ENCODE results near the gene CALHM6.

Gene CALHM6

DNA sequence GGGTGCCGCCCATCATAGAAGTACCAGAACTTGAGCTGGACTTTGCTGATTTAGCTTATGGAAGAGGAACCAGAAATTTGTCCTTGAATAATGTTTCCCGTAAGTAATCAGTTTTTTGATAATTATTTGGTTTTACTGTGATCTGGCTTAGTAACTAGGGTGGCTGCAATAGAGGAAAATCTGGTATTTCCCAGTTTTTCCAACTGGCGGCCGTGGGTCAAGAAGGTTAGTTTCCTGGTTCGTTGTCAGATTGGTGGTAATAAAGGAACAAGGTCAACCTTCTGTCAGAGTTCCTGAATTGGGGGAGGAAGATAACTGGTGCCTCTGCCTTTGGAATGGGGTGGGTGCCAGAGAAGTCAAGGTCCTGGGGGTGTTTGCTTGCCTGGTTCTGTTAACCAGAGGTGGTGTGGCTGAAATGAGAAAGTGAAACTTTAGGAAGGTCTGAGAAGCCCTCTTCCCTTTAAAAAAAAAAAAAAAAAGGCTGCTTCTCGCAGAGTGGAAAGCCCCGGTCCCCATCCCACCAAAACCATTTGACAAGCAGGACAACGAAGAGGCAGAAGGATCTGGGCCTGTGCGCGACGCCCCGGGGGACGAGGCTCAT, at the start of gene CALHM6:
Gene CALHM6, plus strand, starts transcription at position 45 of the 601 bp plus-strand sequence. Its CDS starts 555 bp downstream, at position 600.
- Histone ChIP-seq H3K9ac (ENCODE audit: low read length) (peak within 1 kb of the TSS; percentile 42), H3K36me3 (ENCODE audit: control insufficient read depth, low read depth, low read length) (no peaks in the 10 kb centered on the region), H3K9me3 (ENCODE audit: control insufficient read depth, low read depth, low read length) (no peaks in the 10 kb centered on the region), H3K4me1 (ENCODE audit: control insufficient read depth, low read depth, low read length) (peaks cover 13% of the 10 kb centered on the region), H3K4me3 (ENCODE audit: low read length) (peak within 1 kb of the TSS; percentile 60), H3K27me3 (ENCODE audit: control insufficient read depth, insufficient read depth, low read length) (peaks cover 48% of the 10 kb centered on the region), H3K27ac (ENCODE audit: low read length) (no peak within 1 kb of the TSS)

DNA sequence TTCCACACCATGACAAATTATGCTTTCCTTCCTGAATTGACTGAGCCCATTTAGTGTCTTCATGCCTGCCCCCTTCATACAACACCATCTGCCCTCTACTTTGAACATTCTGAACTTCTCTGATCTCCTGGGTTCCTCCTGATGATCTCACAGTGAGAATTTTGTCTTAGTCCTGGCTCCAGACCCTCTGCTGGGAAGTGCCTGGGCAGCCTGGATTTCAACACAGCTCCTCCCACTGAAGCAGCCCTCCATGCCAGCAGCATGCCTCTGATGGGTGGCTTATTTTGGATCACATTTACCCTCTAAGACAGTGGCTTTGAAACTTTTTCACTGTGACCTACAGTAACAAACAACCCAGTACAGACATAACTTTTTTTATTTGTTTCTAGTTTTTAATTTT, 48.9 kb upstream of the CALHM6 start:
- Histone ChIP-seq H3K27ac (ENCODE audit: low read length) (no peak overlapping the region), H3K9ac (ENCODE audit: low read length) (no peak overlapping the region), H3K4me3 (ENCODE audit: low read length) (no peak overlapping the region), H3K4me1 (ENCODE audit: control insufficient read depth, low read depth, low read length) (peaks cover 11% of the 10 kb centered on the region), H3K9me3 (ENCODE audit: control insufficient read depth, low read depth, low read length) (no peaks in the 10 kb centered on the region), H3K27me3 (ENCODE audit: control insufficient read depth, insufficient read depth, low read length) (no peaks in the 10 kb centered on the region), H3K36me3 (ENCODE audit: control insufficient read depth, low read depth, low read length) (no peaks in the 10 kb centered on the region)

DNA sequence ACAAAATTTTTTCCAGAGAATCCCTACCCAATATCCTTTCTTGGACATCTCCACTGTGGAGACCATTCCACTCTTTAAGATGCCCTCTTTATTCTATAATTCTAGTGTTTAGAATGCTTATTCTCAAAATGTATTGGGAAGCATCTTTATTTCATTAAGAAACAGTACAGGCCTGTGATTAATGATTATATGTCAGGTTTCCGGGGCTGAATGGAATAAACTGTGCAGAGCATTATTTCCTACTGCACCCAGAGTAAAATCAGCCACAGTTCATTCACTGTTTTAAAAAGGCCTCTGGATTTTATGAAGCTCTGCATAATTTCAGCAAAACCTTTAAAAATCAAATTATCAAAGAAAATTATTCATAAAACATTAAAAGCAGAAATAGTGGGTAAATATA, 47.8 kb upstream of the CALHM6 start:
- Histone ChIP-seq H3K27ac (ENCODE audit: low read length) (no peak overlapping the region), H3K9me3 (ENCODE audit: control insufficient read depth, low read depth, low read length) (no peaks in the 10 kb centered on the region), H3K4me1 (ENCODE audit: control insufficient read depth, low read depth, low read length) (peaks cover 11% of the 10 kb centered on the region), H3K4me3 (ENCODE audit: low read length) (no peak overlapping the region), H3K27me3 (ENCODE audit: control insufficient read depth, insufficient read depth, low read length) (no peaks in the 10 kb centered on the region), H3K36me3 (ENCODE audit: control insufficient read depth, low read depth, low read length) (no peaks in the 10 kb centered on the region), H3K9ac (ENCODE audit: low read length) (no peak overlapping the region)

DNA sequence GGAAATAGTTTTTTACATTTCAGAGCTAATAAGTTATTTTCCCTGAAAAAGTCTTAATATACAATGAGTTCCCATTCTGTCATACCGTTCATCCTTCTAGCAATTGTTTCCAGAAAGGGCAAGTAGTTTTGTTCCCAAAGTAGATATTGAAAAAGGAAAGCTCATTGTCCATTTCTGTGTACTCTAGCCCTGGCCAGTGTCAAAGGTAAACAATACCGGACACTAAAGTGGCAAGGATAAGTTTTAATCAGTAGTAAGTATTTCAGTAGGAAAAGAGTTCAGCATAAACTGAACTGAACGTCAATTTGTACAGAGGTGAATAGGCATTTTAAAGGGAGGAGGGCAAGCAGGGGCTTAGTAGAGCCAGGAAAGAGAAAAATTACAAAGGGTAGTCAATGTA, 43.5 kb upstream of the CALHM6 start:
- no peaks in the 10 kb centered on the region for H3K27me3 ChIP-seq (ENCODE audit: control insufficient read depth, insufficient read depth, low read length)
- peaks cover 6% of the 10 kb centered on the region for H3K4me1 ChIP-seq (ENCODE audit: control insufficient read depth, low read depth, low read length)
- H3K27ac ChIP-seq (ENCODE audit: low read length): no peak overlapping the region
- H3K9me3 ChIP-seq (ENCODE audit: control insufficient read depth, low read depth, low read length): no peaks in the 10 kb centered on the region
- H3K4me3 ChIP-seq (ENCODE audit: low read length): no peak overlapping the region
- H3K36me3 ChIP-seq (ENCODE audit: control insufficient read depth, low read depth, low read length): no peaks in the 10 kb centered on the region
- H3K9ac ChIP-seq (ENCODE audit: low read length): no peak overlapping the region

DNA sequence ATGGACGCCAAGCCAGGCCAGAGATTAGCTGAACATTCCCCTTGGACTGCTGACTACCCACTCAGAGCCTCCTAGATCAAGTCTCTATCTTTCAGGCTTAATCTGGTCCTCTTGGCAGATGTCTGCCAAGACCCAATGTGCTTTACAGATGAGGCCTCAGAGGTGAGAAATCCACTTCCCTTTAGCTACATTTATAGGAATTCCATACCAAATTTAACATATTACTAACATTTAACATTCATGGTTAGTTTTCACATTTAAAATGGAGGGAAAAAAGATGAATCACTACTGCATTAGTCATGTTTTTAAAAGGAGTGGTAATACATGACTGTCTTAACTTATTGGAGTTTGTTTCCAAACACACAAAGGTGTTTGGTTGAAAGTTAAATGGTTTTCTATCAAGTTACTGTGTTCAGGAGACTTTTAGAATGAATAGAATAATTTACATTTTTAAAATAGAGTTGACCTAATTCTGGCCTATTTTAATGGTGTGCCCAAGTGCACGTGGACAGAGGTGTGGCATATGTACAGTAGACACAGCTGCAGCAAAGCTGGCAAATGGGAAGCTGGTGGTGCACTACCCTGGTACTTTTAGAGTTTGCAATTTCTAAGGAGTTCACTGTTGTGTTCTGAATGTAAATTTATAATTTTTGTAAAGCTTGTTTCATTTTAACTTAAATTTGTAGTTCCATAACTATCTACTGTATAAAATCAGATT, 41.9 kb upstream of the CALHM6 start:
- H3K27me3 ChIP-seq (ENCODE audit: control insufficient read depth, insufficient read depth, low read length): no peaks in the 10 kb centered on the region
- H3K9ac ChIP-seq (ENCODE audit: low read length): no peak overlapping the region
- H3K27ac ChIP-seq (ENCODE audit: low read length): no peak overlapping the region
- H3K36me3 ChIP-seq (ENCODE audit: control insufficient read depth, low read depth, low read length): no peaks in the 10 kb centered on the region
- peaks cover 6% of the 10 kb centered on the region for H3K4me1 ChIP-seq (ENCODE audit: control insufficient read depth, low read depth, low read length)
- H3K9me3 ChIP-seq (ENCODE audit: control insufficient read depth, low read depth, low read length): no peaks in the 10 kb centered on the region
- no peak overlapping the region for H3K4me3 ChIP-seq (ENCODE audit: low read length)

DNA sequence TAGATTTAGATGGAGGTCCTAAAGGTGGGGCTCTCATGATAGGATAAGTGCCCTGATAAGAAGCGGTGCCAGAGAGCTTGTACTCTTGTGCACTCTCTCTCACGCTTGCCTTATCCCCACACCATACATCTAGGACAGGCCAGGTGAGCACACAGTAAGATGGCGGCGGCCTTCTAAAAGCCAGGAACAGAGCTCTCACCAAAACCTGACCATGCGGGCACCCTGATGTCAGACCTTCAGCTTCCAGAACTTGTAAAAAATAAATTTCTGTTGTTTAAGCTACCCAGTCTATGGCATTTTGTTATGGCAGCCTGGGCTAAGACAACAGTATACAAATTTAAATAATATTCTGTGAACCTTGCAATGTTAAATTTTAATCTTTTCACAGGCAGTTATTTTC, 40.8 kb upstream of the CALHM6 start:
- H3K27ac ChIP-seq (ENCODE audit: low read length): no peak overlapping the region
- no peak overlapping the region for H3K9ac ChIP-seq (ENCODE audit: low read length)
- no peaks in the 10 kb centered on the region for H3K36me3 ChIP-seq (ENCODE audit: control insufficient read depth, low read depth, low read length)

DNA sequence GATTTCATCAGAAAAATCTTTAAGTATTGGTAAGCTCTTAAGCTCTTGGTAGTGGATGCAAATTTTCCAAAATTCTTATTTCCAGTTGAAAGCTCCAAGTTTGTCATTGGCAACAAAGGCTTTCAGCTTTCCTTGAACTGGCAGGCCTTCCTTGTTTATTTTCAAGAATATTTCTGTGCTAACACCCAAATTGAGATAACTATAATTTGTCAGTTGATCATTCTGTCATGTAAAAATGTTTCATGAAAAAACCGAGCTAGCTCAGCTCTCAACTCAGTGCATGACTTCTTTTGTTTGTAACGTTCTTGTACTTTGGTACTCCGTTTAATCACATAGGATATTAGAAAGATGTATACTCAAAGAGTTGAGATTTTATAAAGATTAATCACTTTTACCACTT, 38.9 kb upstream of the CALHM6 start:
- Histone ChIP-seq H3K4me3 (ENCODE audit: low read length) (no peak overlapping the region), H3K27me3 (ENCODE audit: control insufficient read depth, insufficient read depth, low read length) (no peaks in the 10 kb centered on the region), H3K9me3 (ENCODE audit: control insufficient read depth, low read depth, low read length) (no peaks in the 10 kb centered on the region), H3K27ac (ENCODE audit: low read length) (no peak overlapping the region), H3K36me3 (ENCODE audit: control insufficient read depth, low read depth, low read length) (peaks cover 6% of the 10 kb centered on the region), H3K9ac (ENCODE audit: low read length) (no peak overlapping the region), H3K4me1 (ENCODE audit: control insufficient read depth, low read depth, low read length) (peaks cover 6% of the 10 kb centered on the region)

More for the DNA sequence above, 40.8 kb upstream of the CALHM6 start:
- peaks cover 13% of the 10 kb centered on the region for H3K4me1 ChIP-seq (ENCODE audit: control insufficient read depth, low read depth, low read length)
- no peaks in the 10 kb centered on the region for H3K9me3 ChIP-seq (ENCODE audit: control insufficient read depth, low read depth, low read length)
- H3K27me3 ChIP-seq (ENCODE audit: control insufficient read depth, insufficient read depth, low read length): no peaks in the 10 kb centered on the region
- H3K4me3 ChIP-seq (ENCODE audit: low read length): no peak overlapping the region

DNA sequence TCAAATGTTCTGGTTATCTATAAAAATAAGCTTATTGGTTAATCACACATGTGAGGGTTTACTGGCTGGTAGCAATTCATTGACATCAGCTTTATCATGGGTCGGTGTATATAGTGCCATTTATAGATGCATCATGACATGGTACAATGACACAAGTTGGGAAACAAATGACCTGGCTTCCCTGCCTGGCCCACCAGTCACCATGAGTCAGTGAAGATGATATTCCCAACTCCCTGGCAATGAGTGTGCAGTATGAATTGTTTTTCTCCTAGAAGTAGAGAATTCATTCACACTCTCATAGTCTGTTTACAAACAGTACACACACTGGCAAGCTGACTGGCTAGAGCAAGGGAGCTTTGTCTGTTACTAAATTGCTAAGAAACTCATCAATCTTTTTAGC, 37.2 kb upstream of the CALHM6 start:
- no peaks in the 10 kb centered on the region for H3K27me3 ChIP-seq (ENCODE audit: control insufficient read depth, insufficient read depth, low read length)
- H3K9ac ChIP-seq (ENCODE audit: low read length): no peak overlapping the region
- no peaks in the 10 kb centered on the region for H3K9me3 ChIP-seq (ENCODE audit: control insufficient read depth, low read depth, low read length)
- no peak overlapping the region for H3K27ac ChIP-seq (ENCODE audit: low read length)
- H3K36me3 ChIP-seq (ENCODE audit: control insufficient read depth, low read depth, low read length): peaks cover 6% of the 10 kb centered on the region
- H3K4me1 ChIP-seq (ENCODE audit: control insufficient read depth, low read depth, low read length): peaks cover 6% of the 10 kb centered on the region
- H3K4me3 ChIP-seq (ENCODE audit: low read length): no peak overlapping the region

DNA sequence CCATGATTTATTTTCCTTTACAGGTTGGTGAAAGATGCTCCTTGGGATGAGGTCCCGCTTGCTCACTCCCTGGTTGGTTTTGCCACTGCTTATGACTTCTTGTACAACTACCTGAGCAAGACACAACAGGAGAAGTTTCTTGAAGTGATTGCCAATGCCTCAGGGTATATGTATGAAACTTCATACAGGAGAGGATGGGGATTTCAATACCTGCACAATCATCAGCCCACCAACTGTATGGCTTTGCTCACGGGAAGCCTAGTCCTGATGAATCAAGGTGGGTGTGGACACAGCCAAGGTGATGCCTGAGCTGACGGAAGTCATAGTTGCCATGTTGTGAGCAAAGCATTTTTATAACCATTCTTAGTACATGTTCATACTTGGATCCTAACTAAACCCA, 34.6 kb upstream of the CALHM6 start:
- Histone ChIP-seq H3K27ac (ENCODE audit: low read length) (no peak overlapping the region), H3K9ac (ENCODE audit: low read length) (no peak overlapping the region), H3K4me3 (ENCODE audit: low read length) (no peak overlapping the region), H3K36me3 (ENCODE audit: control insufficient read depth, low read depth, low read length) (peaks cover 6% of the 10 kb centered on the region), H3K9me3 (ENCODE audit: control insufficient read depth, low read depth, low read length) (no peaks in the 10 kb centered on the region), H3K4me1 (ENCODE audit: control insufficient read depth, low read depth, low read length) (peaks cover 14% of the 10 kb centered on the region), H3K27me3 (ENCODE audit: control insufficient read depth, insufficient read depth, low read length) (no peaks in the 10 kb centered on the region)

DNA sequence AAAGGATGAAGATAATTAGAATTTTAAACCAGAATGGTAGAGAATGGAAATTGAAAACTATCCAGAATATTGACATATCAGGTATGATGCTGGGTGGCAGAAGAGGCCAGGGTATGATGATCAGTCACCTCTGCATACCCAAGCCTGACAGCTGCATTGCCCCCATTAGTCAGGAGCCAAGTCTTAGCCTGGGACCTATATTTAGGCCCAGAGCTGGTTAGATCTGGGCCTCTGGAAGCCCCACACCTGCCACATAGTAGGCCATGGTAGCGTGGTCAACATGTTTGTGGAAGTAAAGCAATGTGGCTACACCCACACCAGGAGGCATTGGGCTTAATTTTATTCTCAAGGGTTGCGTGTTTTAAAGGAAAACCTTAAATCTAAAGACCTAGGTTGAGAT, 32.1 kb upstream of the CALHM6 start:
- H3K9ac ChIP-seq (ENCODE audit: low read length): no peak overlapping the region

DNA sequence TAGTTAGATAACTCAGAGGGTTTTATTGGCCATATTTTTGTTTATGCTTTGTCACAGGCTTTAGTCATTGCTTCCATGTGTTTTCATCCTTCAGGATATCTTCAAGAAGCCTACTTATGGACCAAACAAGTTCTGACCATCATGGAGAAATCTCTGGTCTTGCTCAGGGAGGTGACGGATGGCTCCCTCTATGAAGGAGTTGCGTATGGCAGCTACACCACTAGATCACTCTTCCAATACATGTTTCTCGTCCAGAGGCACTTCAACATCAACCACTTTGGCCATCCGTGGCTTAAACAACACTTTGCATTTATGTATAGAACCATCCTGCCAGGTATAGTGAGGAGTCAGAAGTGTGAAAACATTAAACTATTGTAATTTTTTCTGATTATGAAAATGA, 30.3 kb upstream of the CALHM6 start:
- no peak overlapping the region for H3K4me3 ChIP-seq (ENCODE audit: low read length)
- peaks cover 27% of the 10 kb centered on the region for H3K4me1 ChIP-seq (ENCODE audit: control insufficient read depth, low read depth, low read length)
- no peaks in the 10 kb centered on the region for H3K27me3 ChIP-seq (ENCODE audit: control insufficient read depth, insufficient read depth, low read length)
- no peaks in the 10 kb centered on the region for H3K9me3 ChIP-seq (ENCODE audit: control insufficient read depth, low read depth, low read length)
- peaks cover 12% of the 10 kb centered on the region for H3K36me3 ChIP-seq (ENCODE audit: control insufficient read depth, low read depth, low read length)
- H3K27ac ChIP-seq (ENCODE audit: low read length): no peak overlapping the region
- H3K9ac ChIP-seq (ENCODE audit: low read length): no peak overlapping the region

More for the DNA sequence above, 32.1 kb upstream of the CALHM6 start:
- H3K4me1 ChIP-seq (ENCODE audit: control insufficient read depth, low read depth, low read length): peaks cover 33% of the 10 kb centered on the region
- peaks cover 12% of the 10 kb centered on the region for H3K36me3 ChIP-seq (ENCODE audit: control insufficient read depth, low read depth, low read length)
- no peaks in the 10 kb centered on the region for H3K27me3 ChIP-seq (ENCODE audit: control insufficient read depth, insufficient read depth, low read length)
- no peak overlapping the region for H3K4me3 ChIP-seq (ENCODE audit: low read length)
- H3K27ac ChIP-seq (ENCODE audit: low read length): no peak overlapping the region
- no peaks in the 10 kb centered on the region for H3K9me3 ChIP-seq (ENCODE audit: control insufficient read depth, low read depth, low read length)
